GM20431 (cell line): ENCODE data around the gene ATP1B1.

Experiments
- in situ Hi-C: fragments of 300-500 bp; cut with MseI, MboI; formaldehyde crosslinking; loops from one replicate; pipeline ENCODE4 v1.15.0; 2020; ENCODE audit warnings: low sequenced_read_pairs; ENCODE audit not compliant: unreplicated experiment

ATP1B1 gene

DNA sequence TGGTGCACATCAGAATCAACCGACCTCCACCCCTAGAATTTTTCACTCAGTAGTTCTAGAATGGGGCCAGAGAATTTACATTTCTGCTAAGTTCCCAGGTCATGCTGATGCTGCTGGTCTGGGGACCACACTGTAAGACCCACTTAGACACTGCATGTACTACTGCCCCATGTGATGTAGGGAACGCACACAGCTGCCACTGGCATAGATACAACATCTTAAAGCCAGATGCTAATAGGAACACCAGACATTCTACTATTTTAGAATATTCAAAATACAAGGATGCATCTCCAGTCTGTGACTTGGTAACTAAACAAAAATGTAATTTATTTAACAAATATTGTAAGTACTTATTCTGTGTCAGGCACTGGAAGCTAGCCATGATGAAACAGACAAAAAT is 14.1 kb upstream of the ATP1B1 start:
- in situ Hi-C loops, result no loop called here

DNA sequence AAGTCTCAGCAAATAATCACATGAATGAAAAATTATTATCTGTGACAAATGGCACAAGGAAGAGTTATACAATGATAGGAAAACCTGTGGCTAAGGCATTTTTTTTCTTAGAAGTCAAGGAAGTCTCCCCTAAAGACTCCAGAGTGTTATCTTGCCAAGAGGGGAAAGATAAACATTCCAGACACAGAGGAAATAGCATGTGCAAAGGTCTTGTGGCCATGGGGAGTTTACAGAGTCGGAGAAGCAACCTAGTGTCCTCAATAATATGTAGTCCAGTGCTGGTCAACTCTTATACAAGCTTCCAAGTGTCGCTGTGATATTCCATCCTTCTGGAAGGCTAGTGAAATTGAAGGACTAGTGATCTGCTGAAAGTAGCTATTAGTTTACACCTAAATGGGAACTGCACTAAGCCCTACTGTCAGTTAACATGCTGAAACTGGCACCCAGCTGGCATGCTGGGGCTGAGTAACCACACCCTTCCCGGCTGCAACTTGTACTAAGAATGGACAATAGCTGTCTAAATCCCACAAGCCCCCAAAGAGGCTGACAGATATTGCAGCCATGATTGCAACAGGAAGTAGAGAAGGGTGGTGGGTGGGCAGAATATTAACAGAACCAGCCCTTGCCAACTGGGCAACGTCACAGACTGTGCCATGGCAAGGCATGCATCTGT is 11.5 kb upstream of the ATP1B1 start:
- in situ Hi-C loops, result no loop called here

DNA sequence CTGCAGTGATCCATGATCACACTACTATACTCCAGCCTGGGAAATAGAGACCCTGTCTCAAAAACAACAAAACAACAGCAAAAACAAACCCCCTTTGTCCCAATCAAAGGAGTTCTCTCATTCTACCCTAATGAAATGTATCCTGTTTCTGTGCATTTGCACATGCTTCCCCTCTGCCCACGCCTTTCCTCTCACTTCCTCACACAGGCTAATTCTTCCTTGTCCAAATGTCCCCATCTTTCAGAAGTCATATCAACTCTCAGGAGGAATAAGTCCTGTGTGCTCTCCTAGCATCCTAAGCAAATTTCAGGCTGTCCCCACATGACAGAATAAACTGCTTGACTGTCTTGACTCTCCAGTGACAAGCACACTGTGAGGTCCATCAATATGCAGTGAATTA is 8.1 kb upstream of the ATP1B1 start:
- in situ Hi-C loops, result no loop called here

DNA sequence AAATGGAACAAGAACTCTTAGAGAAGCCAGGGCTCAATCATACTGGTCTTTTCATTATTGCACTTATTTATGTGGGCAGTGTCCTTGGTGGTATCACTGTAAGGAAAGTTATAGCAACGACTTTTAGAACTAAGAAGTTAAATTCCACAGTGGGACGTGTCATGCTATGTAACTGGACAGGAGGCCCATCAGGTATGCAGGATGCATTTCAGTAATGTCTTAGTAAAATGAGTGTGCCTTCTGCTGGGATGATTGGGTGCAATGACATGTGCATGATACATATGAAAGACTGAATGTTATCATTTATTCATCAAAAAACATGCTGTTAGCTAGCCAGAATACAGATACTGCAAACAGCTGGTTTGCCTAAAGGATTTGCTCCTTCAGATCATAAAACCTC is 6.9 kb upstream of the ATP1B1 start:
- in situ Hi-C loops, result no loop called here

DNA sequence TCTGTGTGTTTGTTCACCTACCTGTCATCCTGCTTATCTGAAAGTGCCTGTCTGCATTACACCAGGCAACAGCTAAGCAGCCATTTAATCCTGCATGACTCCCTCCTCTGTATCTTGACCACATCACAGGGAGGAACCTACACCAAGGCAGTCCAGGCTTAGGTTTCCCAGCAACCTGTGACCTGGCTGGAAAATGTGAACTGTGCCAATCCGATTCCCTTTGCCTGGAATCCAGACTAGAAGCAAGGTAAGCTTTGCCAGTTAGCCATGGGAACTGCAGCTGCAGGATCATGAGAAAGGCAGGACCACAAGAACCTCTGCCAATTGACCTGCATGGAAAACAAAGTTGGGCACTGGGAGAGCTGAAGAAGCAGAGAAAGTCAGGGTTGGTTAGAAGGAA is 6.3 kb upstream of the ATP1B1 start:
- in situ Hi-C loops, result no loop called here

DNA sequence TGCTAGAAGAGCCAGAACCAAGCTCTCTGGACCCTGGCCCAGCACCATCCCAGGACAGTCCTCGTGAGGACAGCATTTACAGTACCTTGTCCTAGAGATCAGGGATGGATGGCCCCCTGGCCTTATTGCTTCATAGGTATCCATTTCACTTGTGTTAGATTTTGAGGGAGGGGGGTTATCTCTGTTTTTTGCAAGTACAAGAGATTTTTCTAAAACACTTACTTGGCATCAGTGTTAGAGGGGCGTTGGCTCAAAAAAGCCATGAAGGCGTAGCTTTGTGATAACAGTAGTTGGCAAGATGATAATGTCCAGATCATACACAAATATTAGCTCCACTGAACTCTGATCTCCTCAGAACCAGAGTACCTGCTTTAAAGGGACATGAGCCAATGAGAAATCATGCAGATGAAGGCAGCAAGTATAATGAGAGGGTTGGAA is 5.8 kb upstream of the ATP1B1 start:
- in situ Hi-C loops, result no loop called here

DNA sequence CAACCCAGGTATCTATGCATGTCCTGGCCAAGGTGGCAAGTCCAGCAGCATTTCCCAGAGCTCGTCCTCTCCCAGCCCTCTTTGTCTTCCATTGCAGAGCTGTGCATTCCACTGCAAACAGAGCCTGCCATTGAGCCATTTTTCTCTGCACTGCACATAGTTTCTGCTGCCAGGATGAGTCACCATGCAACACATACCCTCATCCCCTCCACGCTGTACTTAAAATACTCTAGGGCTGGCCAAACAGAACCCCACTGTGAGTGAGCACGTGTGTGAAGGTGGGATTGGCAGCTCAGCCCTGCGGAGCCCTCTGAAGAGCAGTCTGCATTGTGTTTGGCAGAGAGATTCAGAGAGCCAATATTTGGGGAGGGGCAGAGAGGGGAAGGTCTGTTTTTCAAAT is 3.9 kb upstream of the ATP1B1 start:
- in situ Hi-C loops, result no loop called here

DNA sequence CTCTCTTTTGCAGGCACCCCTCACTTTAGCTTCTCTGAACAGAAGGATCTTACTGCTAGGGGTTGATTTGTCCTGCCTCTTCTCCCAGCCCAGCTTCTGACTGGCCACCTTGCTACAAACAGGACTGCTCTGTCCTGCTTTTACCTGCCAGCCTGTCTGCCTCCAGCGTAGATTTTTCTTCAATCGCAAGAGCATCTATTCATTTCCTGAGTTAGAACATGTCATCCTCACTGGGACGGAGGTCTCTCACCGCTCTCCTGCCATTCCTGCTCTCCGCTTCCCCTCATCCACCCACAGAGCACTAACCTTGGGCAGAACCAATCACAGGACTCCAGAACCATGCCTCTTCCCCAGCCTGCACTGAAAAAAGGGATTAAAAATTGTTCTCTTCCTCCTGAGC is 3.5 kb upstream of the ATP1B1 start:
- in situ Hi-C loops, result no loop called here

DNA sequence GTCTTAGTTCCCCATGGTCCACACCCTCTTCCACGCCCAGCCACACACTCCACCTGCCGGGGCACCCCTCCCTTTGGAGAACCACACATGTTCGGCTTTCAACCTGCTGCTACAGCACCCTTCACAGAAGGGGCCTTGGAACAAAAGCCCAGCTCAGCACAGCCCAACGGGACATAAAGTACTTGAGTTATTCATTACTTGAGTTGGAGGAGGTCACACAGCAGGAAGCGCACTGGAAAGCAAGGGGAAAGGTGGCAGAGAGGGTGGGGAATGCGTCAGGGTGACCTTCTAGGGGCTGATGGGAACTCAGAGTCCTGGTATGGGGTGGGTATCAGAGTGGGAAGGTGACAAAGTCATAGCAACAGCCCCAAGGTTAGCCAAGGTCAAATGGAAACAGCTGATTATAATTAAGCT is 3.0 kb upstream of the ATP1B1 start:
- in situ Hi-C loops, result no loop called here

DNA sequence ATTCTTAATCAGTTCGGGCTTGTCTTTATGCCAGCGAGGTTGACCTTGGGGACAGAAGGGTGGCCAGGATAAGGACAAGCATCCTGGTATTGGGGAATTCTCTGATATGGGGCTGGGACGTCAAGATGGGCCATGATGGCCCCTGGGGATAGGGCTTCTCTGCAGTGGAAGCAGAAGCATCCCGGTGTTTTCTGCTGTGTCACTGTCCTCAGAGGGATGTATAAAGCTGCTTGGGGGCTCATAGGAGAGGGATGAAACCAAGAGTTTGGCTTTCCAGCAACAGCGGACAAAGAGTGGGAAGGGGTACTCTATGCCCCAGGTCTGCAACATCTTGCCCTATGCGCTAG is 1.4 kb upstream of the ATP1B1 start:
- in situ Hi-C loops, result no loop called here

DNA sequence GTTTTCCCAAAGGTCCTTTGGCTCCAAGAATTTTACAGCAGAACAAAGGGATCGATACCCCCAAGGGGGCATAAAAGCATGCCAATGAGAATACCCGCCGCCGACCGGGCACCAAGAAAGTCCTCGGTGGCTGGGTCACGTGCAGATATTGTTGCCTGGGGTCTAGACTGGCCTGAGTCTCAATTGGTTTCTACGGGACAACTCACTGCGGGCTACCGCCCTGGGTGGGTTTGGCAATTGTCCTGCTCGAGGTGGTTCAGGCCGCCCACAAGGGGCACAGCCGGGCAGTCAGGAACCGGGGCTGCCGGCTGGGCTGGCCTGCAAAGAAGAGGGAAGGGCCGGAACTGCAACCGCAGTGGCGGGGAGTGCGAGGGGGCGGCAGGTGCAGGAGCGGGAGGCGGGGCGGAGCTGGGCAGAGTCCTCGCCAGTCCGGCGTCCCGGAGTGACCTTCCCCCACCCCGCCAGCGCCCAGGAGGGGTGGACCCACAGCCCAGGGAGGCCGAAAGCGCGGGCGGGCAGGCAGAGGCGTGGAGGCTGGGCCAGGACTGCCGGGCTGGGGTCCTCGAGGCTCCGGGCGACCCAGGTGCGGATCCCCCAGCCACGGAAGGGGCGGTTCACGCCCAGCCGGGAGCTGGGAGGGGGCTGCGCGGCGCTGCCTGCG is 926 bp upstream of the ATP1B1 start:
- in situ Hi-C loops, result no loop called here

DNA sequence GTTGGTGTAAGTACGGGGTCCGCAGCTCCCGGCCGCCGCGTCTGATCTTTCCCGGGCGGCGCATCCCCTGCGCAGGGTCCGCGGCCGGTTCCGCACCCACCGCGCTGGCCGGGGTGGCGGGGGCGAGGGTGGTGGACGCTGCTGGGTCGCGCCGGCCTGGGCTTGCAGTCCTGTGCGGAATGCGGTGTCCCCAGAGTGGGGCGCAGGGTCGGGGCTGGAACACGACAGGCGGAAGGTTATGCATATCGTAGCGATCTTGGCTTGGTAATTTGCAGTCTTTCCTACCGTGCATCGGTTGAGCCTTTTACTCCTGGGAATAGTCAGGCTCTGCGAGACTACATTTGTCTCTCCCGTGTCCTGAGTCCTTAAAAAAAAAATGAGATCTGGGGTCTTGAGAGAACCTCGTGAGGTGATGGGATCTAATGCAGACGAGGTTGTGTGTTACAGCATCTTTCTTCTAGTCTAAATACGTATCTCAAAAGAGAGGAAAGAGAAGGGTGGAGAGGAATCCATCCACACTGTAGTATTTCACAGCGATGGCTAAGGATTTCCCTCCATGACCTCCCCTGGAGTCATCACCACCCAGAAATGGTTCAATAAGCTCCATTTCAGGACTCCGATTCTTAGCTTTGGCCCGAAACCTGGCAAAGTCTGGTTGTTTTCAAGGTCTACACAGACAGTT is 572 bp downstream of the ATP1B1 start:
- in situ Hi-C loops, result no loop called here

DNA sequence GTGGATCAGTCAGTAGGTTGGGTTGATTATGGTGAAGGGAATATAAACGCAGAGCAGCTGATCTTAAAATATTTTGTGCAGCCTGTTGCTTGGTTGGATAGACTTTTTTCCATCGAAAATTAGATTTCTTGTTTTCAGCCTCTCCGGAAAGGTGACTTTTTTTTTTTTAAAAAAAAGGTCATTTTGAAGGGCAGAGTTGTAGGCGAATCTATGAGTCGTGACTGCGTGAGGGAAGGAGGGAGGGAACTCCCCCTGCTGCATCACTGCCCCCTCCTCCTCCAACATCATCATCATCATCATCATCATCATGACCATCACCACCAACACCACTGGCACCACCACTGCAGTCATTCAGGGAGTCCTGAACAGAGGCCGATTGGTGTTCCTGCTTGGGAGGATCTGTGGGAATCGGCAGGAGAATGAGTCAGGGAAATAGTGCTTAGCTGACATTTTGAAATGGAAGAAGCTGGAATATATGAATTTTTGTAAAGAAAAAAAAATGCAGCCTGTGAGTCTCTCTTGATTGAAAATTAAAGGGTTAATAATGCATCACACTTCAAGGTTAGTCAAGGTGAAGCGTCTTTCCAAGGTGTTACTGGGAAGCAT is 1.2 kb downstream of the ATP1B1 start:
- in situ Hi-C loops, result no loop called here

DNA sequence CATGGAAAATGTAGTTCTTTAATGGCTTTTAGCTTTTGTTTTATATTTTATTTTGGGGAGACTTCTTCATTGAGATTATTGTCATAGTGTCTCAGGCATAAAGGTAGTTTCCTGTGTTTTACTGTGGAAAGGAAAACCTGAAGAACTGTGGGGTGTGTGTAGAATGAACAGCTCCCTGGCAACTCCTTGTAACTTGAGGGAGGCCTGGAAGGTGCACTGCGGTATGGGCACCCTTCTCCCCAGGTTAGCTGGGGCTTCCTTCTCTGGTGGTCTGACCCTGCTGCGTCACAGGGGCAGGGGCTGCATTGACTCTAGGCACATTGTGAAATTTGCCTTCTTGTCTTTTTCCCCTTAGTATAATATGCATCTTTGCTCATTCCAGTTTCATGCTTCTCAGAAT is 1.7 kb downstream of the ATP1B1 start:
- in situ Hi-C loops, result no loop called here

DNA sequence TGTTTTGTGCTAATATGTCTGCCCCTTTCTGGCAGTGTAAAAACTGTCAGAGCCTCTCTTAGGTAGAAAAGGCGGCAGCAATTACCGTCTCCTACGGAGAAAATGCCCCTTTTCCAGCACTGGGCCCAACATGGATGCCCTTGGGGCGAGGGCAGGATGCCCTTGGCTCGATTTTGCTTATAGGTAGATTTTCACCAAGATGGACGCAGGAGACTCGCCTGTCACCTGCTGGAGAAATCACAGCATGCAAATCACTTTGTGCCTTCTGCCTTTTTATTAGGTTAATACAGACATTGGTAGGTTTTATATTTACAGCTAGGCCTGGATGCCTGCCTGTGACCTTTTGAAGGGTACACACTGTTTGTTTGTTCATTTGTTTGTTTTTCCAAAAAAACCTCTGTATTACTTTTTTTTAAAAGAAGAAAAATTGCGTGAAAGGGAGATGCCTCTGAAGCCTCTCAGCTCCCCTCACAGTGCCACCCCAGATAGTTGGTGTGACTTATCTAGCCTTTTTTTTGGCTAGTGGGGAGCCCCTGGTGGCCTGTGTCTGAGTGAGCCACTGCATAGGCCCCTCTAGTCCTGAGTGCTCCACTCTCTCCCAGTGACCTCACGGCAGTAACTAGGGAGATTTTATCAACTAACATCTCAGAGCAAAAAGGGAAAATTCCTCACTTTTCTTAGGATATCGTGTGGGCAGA is 2.5 kb downstream of the ATP1B1 start:
- in situ Hi-C loops, result no loop called here

DNA sequence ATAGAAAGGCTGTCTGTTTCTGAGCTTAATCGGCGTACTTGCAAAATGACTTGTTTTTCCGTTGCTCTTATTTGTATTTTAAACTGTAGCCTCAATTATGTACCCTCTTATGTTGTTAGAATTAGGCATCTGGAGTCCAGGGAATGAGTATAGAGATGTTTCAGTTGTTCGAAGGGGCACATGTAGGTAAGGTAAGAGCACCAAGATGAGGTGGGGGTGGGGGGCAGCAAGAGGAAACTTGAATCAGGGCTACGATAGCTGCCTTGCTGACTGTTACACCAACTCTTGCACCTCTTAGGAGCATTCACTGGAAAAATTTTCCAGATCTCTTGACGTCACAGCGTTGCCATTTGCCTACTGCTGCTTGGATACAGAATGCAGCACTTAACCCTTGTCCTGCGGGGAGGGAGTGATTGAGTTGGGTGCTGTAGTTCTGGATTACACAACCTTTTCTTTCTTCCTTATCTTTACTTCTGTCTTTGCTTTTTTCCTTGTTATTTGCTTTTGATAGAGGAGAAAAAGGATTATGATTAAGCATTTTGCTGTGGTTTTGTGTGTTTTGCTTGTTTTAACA is 3.2 kb downstream of the ATP1B1 start:
- in situ Hi-C loops, result no loop called here

DNA sequence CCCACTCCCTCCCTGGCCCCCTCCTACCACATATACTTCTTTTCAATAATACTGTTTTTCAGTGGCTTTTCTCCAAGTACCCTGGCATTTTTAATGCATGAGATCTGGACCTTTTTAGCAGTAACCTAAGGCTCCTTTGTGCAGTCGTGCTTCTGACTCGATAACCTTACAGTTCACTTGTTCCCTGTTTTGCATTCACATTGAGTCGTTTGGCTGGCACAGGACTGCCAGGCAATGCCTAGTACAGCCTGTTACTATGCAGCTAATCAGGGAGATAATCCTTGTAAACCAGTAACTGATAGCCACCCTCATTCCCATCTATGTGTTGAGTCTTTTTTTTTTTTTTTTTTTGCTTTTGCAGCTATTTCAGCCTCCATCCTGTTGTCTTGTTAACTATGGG is 3.7 kb downstream of the ATP1B1 start:
- in situ Hi-C loops, result no loop called here

DNA sequence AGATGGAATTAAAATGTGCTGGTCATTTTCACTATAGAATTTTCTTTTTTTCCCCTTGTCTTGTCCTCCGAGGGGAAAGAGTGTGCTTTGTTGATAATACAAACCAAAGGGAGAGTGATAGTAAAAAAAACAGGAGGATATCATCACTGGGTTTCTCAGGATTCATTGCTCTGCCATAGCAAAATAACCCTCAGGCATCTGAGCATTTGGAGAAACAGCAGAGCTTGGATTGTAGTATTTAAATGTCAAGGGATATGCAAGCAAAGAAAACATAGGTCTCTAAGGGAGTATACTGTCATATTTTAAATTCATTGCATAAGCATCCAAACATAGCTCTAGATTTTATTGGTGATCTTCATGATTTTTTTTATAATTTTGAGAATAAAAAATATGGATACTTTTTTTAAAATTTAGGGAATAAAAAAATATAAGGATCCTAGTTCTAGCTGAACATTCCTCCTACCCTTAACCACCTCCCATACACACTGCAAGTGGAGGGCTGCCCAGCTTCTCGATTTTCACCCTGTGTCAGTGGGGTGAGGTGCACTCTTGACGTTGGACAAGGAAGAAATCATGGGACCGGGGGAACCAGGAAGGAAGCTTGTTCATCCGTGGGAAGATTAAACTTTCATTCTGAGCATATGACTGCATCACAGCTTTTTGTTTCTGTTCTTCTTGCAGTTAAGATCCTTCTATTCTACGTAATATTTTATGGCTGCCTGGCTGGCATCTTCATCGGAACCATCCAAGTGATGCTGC is 4.4 kb downstream of the ATP1B1 start:
- in situ Hi-C loops, result no loop called here

DNA sequence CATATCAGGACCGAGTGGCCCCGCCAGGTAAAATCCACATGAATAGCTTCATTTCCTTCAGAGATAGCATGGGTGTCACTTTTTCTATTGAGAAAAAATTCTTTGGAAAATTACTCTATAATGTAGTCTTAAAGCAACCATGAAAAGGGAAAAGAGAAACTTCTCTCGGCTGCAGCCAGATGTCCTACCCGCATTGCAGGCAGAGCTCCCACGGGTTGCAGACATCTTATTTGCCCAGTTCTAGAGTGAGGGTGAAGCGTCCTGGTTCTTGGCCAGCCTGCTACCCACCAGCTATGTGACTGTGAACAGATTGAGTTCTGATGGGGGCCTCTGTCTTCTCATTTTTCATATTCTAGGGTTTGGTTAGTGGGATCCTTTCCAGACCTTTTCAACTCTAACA is 5.0 kb downstream of the ATP1B1 start:
- in situ Hi-C loops, result no loop called here

DNA sequence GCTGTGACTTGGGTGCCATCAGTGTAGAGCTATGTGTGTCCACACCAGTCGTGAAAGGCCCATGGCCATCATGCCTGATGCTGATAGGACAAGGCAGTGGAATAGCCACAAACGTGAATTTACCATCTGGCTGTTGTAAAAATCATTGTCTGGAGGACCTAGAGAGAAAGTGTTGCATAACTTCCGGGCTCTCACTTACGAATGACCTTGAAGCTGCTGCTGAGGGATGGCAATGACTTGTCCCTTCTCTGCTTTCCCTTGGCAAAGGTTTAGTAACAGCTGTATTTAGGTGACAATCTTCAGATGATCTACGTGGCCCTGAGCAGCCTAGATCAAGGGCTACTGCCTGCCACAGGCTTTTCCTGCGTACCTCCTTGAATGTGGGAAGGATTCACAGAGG is 5.8 kb downstream of the ATP1B1 start:
- in situ Hi-C loops, result no loop called here
